Activated T-cell treated with anti-CD3 and anti-CD28 coated beads for 24 hours (primary cell): ENCODE results near the gene KPNA5.
"Not testable (repeated sequence)": the region's sequence is repeated elsewhere in the genome, so short reads cannot be mapped to it uniquely, and the experiment has no call there.

Experiments used
- DNase-seq: peaks from one replicate; pipeline ENCODE4 v3.0.0-alpha.2; 2020; ENCODE audit warnings: low read depth

KPNA5 gene

DNA sequence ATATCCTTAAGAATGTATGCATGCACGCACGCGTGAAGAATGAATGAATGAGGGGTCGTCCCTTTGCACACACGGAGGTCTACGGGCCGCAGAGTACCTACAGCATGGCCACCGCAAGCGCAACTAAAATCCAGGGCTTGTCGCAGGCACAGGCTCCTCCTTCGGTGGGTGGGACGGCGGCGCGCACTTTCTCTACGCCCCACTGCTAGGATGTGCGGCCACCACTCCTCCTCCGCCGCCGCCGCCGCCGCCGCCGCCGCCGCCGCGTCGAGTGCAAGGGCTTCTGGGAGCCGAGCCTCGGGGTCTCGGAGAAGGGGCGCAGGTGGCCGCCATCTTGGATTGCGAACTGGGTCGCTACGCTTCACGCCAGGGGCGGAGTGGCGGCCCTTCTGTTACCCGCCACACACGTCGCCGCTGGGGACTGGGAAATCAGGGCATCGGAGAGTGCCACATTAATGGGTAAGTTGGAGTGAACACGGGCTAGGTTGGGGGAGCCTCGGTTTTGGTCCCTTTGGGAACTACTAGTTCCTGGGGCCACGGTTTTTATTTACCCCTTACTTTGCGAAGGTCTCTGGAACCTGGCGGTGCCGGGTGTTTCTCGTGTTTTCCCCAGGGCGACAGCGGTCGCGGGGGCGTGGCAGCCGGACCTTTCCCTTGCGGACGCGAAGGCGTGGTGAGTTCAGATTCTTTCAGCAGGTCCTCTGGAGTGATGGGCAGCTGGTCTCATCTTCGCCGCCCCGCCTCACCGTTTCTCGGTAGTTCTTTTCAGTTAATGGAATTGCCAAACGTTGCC, at the start of gene KPNA5:
Gene KPNA5 (plus strand): TSS at position 332 of the 793 bp plus-strand sequence. CDS start 124 bp downstream, at position 456.
- DNase-seq: peak; percentile 90

- no peak for DNase-seq
Measured at GRCh38 chr6:116631379-116631990, 49.5 kb upstream of the KPNA5 start.

DNA sequence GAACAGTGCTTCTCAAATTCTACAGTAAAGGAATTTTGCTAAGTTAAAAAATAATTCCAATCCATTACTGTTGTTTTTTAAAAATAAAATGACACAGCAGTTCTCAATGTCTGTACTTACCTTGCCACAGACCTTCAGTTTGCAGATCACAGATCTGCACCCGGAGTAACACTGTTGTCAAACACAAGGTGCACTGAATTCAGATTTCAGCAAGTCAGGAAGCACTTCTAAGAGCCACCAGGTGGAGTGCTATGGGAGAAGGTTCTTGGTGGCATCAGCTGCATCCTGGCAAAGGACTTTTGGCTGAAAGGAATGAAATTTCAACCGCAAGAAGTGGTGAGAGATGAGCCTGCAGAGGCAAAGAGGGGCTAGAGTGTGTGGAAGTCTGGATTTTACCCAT, 47.3 kb upstream of the KPNA5 start:
- DNase-seq: no peak

GRCh38 chr6:116648156-116648555, 32.9 kb upstream of the KPNA5 start:
- DNase-seq: no peak

- DNase-seq: no peak
Measured at GRCh38 chr6:116649129-116649528, 31.9 kb upstream of the KPNA5 start.

- DNase-seq: no peak
Measured at GRCh38 chr6:116651916-116652315, 29.1 kb upstream of the KPNA5 start.

- DNase-seq: no peak
Measured at GRCh38 chr6:116661594-116661993, 19.4 kb upstream of the KPNA5 start.

GRCh38 chr6:116662202-116662601, 18.8 kb upstream of the KPNA5 start:
- DNase-seq: no peak

- DNase-seq: no peak
Measured at GRCh38 chr6:116663308-116663707, 17.7 kb upstream of the KPNA5 start.

DNA sequence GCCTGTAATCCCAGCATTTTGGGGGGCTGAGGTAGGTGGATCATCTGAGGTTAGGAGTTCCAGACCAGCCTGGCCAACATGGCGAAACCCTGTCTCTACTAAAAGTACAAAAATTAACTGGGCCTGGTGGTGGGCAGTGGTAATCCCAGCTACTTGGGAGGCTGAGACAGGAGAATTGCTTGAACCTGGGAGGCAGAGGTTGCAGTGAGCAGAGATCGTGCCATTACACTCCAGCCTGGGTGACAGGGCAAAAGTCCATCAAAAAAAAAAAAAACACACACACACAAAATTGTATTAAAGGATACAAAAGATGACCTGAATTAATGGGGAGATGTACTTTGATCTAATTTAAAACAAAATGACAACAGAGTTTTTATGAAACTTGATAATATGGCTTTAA, 16.8 kb upstream of the KPNA5 start:
- DNase-seq: not testable (repeated sequence)

DNA sequence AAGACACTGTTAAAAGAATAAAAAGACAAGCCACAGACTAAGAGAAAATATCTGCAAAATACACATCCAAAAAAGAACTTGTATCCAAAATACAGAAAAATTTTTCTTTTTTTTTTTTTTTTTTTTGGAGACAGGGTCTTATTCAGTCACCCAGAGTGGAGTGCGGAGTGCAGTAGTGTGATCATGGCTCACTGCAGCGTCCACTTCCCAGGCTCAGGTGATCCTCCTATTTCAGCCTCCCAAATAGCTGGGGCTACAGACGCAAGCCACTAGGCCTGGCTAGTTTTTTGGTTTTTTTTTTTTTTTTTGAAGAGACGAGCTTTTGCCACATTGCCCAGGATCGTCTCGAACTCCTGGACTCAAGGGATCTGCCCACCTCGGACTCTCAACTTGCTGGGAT, 15.5 kb upstream of the KPNA5 start:
- DNase-seq: no peak

DNA sequence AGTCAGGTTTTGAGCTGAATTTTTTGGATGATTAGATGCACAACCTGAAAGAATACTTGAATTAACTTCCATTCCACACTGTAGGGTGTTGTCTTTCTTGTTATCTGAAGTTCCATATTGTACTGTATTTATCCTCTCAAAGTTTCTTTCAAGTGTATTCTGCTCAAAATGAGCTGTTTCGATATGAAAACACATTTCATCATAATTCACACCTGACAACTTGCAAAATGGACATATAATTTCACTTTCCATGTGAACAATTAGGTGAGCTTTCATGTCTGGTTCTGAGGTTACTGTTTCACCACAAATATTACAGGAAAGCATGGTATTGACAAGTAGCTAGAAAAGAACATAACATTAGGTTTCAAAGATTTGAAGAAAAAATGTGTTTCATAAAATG, 14.1 kb upstream of the KPNA5 start:
- DNase-seq: no peak

- no peak for DNase-seq
Measured at GRCh38 chr6:116667623-116668022, 13.4 kb upstream of the KPNA5 start.

- no peak for DNase-seq
Measured at GRCh38 chr6:116672306-116672705, 8.7 kb upstream of the KPNA5 start.

- no peak for DNase-seq
Measured at GRCh38 chr6:116676021-116676420, 5.0 kb upstream of the KPNA5 start.

DNA sequence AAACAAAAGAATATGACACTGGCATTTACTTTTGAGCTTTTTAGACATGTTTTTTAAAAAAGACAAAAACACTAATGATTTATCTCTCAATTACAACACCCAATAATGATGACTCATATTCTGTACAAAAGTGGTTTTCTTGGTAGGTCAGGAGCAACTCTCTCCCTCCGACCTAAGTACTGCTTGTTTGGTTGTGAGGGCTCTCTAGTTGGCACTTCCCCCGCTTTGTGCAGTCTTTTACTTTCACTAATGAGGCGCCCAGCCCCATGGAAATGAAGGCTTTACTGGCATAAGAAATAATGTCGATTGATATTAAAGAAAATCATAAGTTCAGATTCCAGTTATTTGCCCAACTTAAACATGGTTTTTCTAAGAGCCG, 1.3 kb downstream of the KPNA5 start:
- DNase-seq: no peak

- DNase-seq: no peak
Measured at GRCh38 chr6:116685437-116685993, 4.5 kb downstream of the KPNA5 start.

- DNase-seq: not testable (repeated sequence)
Measured at GRCh38 chr6:116686475-116687101, 5.6 kb downstream of the KPNA5 start.

- DNase-seq: no peak
Measured at GRCh38 chr6:116691154-116691553, 10.1 kb downstream of the KPNA5 start.

- not testable (repeated sequence) for DNase-seq
Measured at GRCh38 chr6:116692873-116693272, 11.9 kb downstream of the KPNA5 start.

GRCh38 chr6:116693275-116693674, 12.3 kb downstream of the KPNA5 start:
- DNase-seq: not testable (repeated sequence)

GRCh38 chr6:116695401-116695800, 14.4 kb downstream of the KPNA5 start:
- DNase-seq: no peak

DNA sequence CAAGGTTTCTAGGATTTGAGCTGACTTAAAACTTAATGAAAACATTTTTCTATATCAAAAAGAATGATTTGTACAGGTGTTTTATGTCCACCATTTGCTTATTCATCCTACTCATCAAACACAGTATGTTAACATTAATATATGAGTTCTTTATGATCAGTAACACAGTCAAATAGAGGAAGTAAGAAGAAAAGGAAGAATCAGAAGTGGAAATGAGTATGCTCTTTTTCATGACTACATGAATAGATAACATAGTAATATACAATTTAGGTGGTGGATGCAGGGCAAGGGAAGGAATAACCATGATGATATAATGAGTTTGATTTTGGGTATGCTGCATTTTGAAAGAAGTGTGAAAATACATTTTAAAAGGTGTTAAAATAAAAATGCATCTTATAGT, 16.5 kb downstream of the KPNA5 start:
- DNase-seq: no peak
